GM23338 (cell line): Measurements from ENCODE around the gene JMJD1C. TPM values are rescaled to one million over a fixed set of nuclear protein-coding genes. Genes with fewer than 3 reads are reported as not detected.
A peak's percentile ranks its signal among the peaks of the same experiment; 100 is the strongest.

Source experiments
- ATAC-seq: fragments of 200-7000 bp; cut with Tn5 transposase; 3 replicates; pipeline ENCODE4 v1.9.1; 2020
- DNase-seq: peaks from one replicate; pipeline ENCODE4 v3.0.0-alpha.2; 2015; ENCODE audit warnings: low spot score
- H2AFZ ChIP-seq: fragments of 200-600 bp; sonication (generic); 2 replicates; pipeline ENCODE4 v1.8.0; 2016; ENCODE audit warnings: antibody characterized with exemption, mild to moderate bottlenecking, moderate library complexity
- H3F3A ChIP-seq: fragments of 200-600 bp; sonication (generic); replicated peaks from 2 replicates; pipeline ENCODE4 v1.8.0; 2017; ENCODE audit warnings: antibody characterized with exemption, mixed run types, low read depth
- H3K27ac ChIP-seq: fragments of 200-600 bp; sonication (generic); 2 replicates; pipeline ENCODE4 v1.6.1; 2016; ENCODE audit warnings: low read depth
- H3K27me3 ChIP-seq: fragments of 200-600 bp; sonication (generic); 2 replicates; pipeline ENCODE4 v1.8.0; 2016; ENCODE audit warnings: mild to moderate bottlenecking, mixed run types, moderate library complexity; ENCODE audit not compliant: insufficient read depth
- H3K36me3 ChIP-seq: fragments of 200-600 bp; sonication (generic); 2 replicates; pipeline ENCODE4 v1.8.0; 2016; ENCODE audit warnings: mild to moderate bottlenecking; ENCODE audit not compliant: insufficient read depth
- H3K4me1 ChIP-seq: fragments of 200-600 bp; sonication (generic); 2 replicates; pipeline ENCODE4 v1.8.0; 2016; ENCODE audit warnings: mild to moderate bottlenecking, moderate library complexity; ENCODE audit not compliant: insufficient read depth
- H3K4me2 ChIP-seq: fragments of 200-600 bp; sonication (generic); 2 replicates; pipeline ENCODE4 v1.7.1; 2017; ENCODE audit warnings: mixed run types
- H3K4me3 ChIP-seq: fragments of 200-600 bp; sonication (generic); 2 replicates; pipeline ENCODE4 v1.6.1; 2016; ENCODE audit warnings: mixed run types
- H3K79me2 ChIP-seq: fragments of 200-600 bp; sonication (generic); replicated peaks from 2 replicates; pipeline ENCODE4 v1.8.0; 2017; ENCODE audit warnings: mild to moderate bottlenecking; ENCODE audit not compliant: insufficient read depth
- H3K9me2 ChIP-seq: fragments of 200-600 bp; sonication (generic); 2 replicates; pipeline ENCODE4 v1.8.0; 2017; ENCODE audit not compliant: insufficient read depth
- H4K20me1 ChIP-seq: fragments of 200-600 bp; sonication (generic); replicated peaks from 2 replicates; pipeline ENCODE4 v1.8.0; 2017; ENCODE audit warnings: mild to moderate bottlenecking; ENCODE audit not compliant: insufficient read depth
- H3K27ac Mint-ChIP-seq: 2 replicates; pipeline ENCODE4 v1.8.0; 2020; ENCODE audit warnings: inconsistent platforms, mild to moderate bottlenecking, moderate library complexity, mixed read lengths
- H3K27me3 Mint-ChIP-seq: 3 replicates; pipeline ENCODE4 v1.8.0; 2022; ENCODE audit warnings: low read depth, mild to moderate bottlenecking, moderate library complexity, mixed read lengths, inconsistent platforms; ENCODE audit not compliant: insufficient read depth, poor library complexity
- H3K36me3 Mint-ChIP-seq: 3 replicates; pipeline ENCODE4 v1.8.0; 2021; ENCODE audit warnings: low read depth, mild to moderate bottlenecking, inconsistent platforms, moderate library complexity, mixed read lengths
- H3K4me1 Mint-ChIP-seq: 3 replicates; pipeline ENCODE4 v1.8.0; 2020; ENCODE audit warnings: mild to moderate bottlenecking, inconsistent platforms, mixed read lengths
- H3K4me3 Mint-ChIP-seq: 3 replicates; pipeline ENCODE4 v1.8.0; 2021; ENCODE audit warnings: moderate library complexity, mild to moderate bottlenecking, inconsistent platforms, mixed read lengths
- H3K9me3 Mint-ChIP-seq: 3 replicates; pipeline ENCODE4 v1.8.0; 2020; ENCODE audit warnings: moderate library complexity, mild to moderate bottlenecking, inconsistent platforms, mixed read lengths
- CREB1 ChIP-seq: fragments of 250-450 bp; sonication (Bioruptor Pico); IDR thresholded peaks from 2 replicates; pipeline ENCODE4 v1.5.0; 2020; ENCODE audit warnings: low read depth, mild to moderate bottlenecking, moderate library complexity
- CTCF ChIP-seq, 2 experiments: fragments of 200-600 bp in 1 of 2; sonication (generic) in 1 of 2; conservative IDR thresholded peaks; 2 replicates each; pipeline versions ENCODE4 v1.5.1 to v1.6.1; 2016 to 2017; ENCODE audit warnings: antibody characterized with exemption in 2 of 2, low read depth in 2 of 2, mild to moderate bottlenecking in 2 of 2, moderate library complexity in 1 of 2
- ETS1 ChIP-seq: IDR thresholded peaks from 2 replicates; pipeline ENCODE4 v1.6.1; 2016; ENCODE audit warnings: antibody characterized with exemption
- EZH2 ChIP-seq: fragments of 200-600 bp; sonication (generic); IDR thresholded peaks from one replicate; pipeline ENCODE4 v1.8.0; 2017; ENCODE audit warnings: antibody characterized with exemption, mild to moderate bottlenecking, low read depth; ENCODE audit not compliant: unreplicated experiment
- EZH2phosphoT487 ChIP-seq: fragments of 200-600 bp; sonication (generic); IDR thresholded peaks from one replicate; pipeline ENCODE4 v1.8.1; 2018; ENCODE audit warnings: antibody characterized with exemption; ENCODE audit not compliant: unreplicated experiment
- JUNB ChIP-seq: IDR thresholded peaks from one replicate; pipeline ENCODE4 v1.6.1; 2016; ENCODE audit warnings: antibody characterized with exemption; ENCODE audit not compliant: unreplicated experiment
- NANOG ChIP-seq: IDR thresholded peaks from 2 replicates; pipeline ENCODE4 v1.6.1; 2016; ENCODE audit warnings: antibody characterized with exemption, borderline replicate concordance
- POLR2AphosphoS5 ChIP-seq: IDR thresholded peaks from 2 replicates; pipeline ENCODE4 v1.6.1; 2016; ENCODE audit warnings: antibody characterized with exemption, low read depth
- REST ChIP-seq: IDR thresholded peaks from one replicate; pipeline ENCODE4 v1.6.1; 2018; ENCODE audit warnings: antibody characterized with exemption; ENCODE audit not compliant: unreplicated experiment
- STAT1 ChIP-seq: IDR thresholded peaks from one replicate; pipeline ENCODE4 v1.6.1; 2016; ENCODE audit warnings: antibody characterized with exemption; ENCODE audit not compliant: unreplicated experiment
- ZNF114 ChIP-seq: fragments of 250-450 bp; sonication (Bioruptor Pico); IDR thresholded peaks from 2 replicates; pipeline ENCODE4 v1.5.0; 2020; ENCODE audit warnings: mild to moderate bottlenecking, moderate library complexity
- ZNF331 ChIP-seq: fragments of 250-450 bp; sonication (Bioruptor Pico); IDR thresholded peaks from 2 replicates; pipeline ENCODE4 v1.5.0; 2020; ENCODE audit warnings: low read depth, mild to moderate bottlenecking, moderate library complexity
- polyA plus RNA-seq: library from polyadenylated mRNA; unstranded; fragments of >200 nt; fragmentation: Nextera tagmentation; extraction: Ambion mirVana; gene quantifications from 2 replicates; pipeline ENCODE4 v1.2.1, GENCODE V29; 2016
- total RNA-seq: library from RNA; depleted of rRNA; stranded (reverse); fragments of >200 nt; shearing (Covaris generic); gene quantifications from 2 replicates; pipeline ENCODE4 v1.2.3, GENCODE V29; 2014

JMJD1C gene
- total and polyA plus RNA-seq, 2 experiments from 2014 or later, result 333 to 435 TPM

- H3K27me3 Mint-ChIP-seq, result peaks cover 2% of the 10 kb centered on the region
- DNase-seq, result no peak
- peaks cover 35% of the 10 kb centered on the region for H3K4me1 Mint-ChIP-seq
- Histone ChIP-seq H3K4me3 (no peak overlapping the region), H3K27me3 (no peaks in the 10 kb centered on the region), H3F3A (no peaks in the 10 kb centered on the region), H3K36me3 (peaks cover 20% of the 10 kb centered on the region), H3K79me2 (peaks cover 100% of the 10 kb centered on the region), H3K27ac (no peak overlapping the region), H3K4me2 (peak overlapping the region; percentile 22), H3K4me1 (peaks cover 80% of the 10 kb centered on the region), H4K20me1 (peaks cover 86% of the 10 kb centered on the region), H3K9me2 (no peaks in the 10 kb centered on the region), H2AFZ (no peak overlapping the region)
- ATAC-seq, result no peak
- no peak overlapping the region for H3K27ac Mint-ChIP-seq
- no peaks in the 10 kb centered on the region for H3K9me3 Mint-ChIP-seq
- H3K36me3 Mint-ChIP-seq, result peaks cover 38% of the 10 kb centered on the region
- no peak overlapping the region for H3K4me3 Mint-ChIP-seq
- TF ChIP-seq REST, result no peak
- TF ChIP-seq ZNF114, result no peak
- TF ChIP-seq ETS1, result no peak
- TF ChIP-seq POLR2AphosphoS5, result no peak
- TF ChIP-seq EZH2, result no peak
- no peak for TF ChIP-seq JUNB
- no peak for TF ChIP-seq CREB1 (CRISPR knock-in tag)
Observed at GRCh38 chr10:63256009-63256773, 209.6 kb downstream of the JMJD1C start.

- Histone ChIP-seq H3K36me3 (peaks cover 11% of the 10 kb centered on the region), H3K27me3 (no peaks in the 10 kb centered on the region), H3K4me3 (no peak overlapping the region), H3K27ac (peak overlapping the region; percentile 45; the same call in 1 of the 2 replicates), H3K9me2 (no peaks in the 10 kb centered on the region), H2AFZ (no peak overlapping the region), H3K4me2 (0 out of 2 replicates have a peak overlapping the region, but pooled peaks have one; percentile 22), H3K4me1 (peaks cover 76% of the 10 kb centered on the region), H3F3A (no peaks in the 10 kb centered on the region), H4K20me1 (peaks cover 83% of the 10 kb centered on the region), H3K79me2 (peaks cover 100% of the 10 kb centered on the region)
- DNase-seq, result no peak
- ATAC-seq, result no peak
- Mint-ChIP-seq H3K27ac (no peak overlapping the region), H3K4me3 (no peak overlapping the region), H3K9me3 (no peaks in the 10 kb centered on the region), H3K27me3 (peaks cover 2% of the 10 kb centered on the region), H3K4me1 (peaks cover 32% of the 10 kb centered on the region), H3K36me3 (peaks cover 32% of the 10 kb centered on the region)
- TF ChIP-seq EZH2, result no peak
- TF ChIP-seq STAT1, result no peak
- no peak for TF ChIP-seq ZNF114
- TF ChIP-seq EZH2phosphoT487, result no peak
- TF ChIP-seq ZNF331, result no peak
- no peak for TF ChIP-seq POLR2AphosphoS5
- no peak for TF ChIP-seq ETS1
- TF ChIP-seq CREB1 (CRISPR knock-in tag), result no peak
- no peak for TF ChIP-seq CTCF (conservative IDR thresholded peaks at IDR 0.05; ENCODE audit: low read depth in 2 of 2)
- TF ChIP-seq NANOG, result no peak
Observed at GRCh38 chr10:63255316-63255715, 210.5 kb downstream of the JMJD1C start.
